ENCODE measurements around the gene MSANTD1.

Gene MSANTD1

GRCh38 chr4:3235581-3235980, 13.4 kb upstream of the MSANTD1 start:
- no peak for DNase-seq
- no peak overlapping the region for H3K4me3 Mint-ChIP-seq
- H3K9me3 Mint-ChIP-seq, result no peaks in the 10 kb centered on the region
- H3K27ac Mint-ChIP-seq, result no peak overlapping the region
- peaks cover 34% of the 10 kb centered on the region for H3K36me3 Mint-ChIP-seq (ENCODE audit: low read depth)
- no peaks in the 10 kb centered on the region for H3K27me3 Mint-ChIP-seq (ENCODE audit: low read depth, poor library complexity)
- peaks cover 23% of the 10 kb centered on the region for H3K4me1 Mint-ChIP-seq
- TF ChIP-seq CTCF (IDR thresholded peaks at IDR 0.05), result no peak

DNA sequence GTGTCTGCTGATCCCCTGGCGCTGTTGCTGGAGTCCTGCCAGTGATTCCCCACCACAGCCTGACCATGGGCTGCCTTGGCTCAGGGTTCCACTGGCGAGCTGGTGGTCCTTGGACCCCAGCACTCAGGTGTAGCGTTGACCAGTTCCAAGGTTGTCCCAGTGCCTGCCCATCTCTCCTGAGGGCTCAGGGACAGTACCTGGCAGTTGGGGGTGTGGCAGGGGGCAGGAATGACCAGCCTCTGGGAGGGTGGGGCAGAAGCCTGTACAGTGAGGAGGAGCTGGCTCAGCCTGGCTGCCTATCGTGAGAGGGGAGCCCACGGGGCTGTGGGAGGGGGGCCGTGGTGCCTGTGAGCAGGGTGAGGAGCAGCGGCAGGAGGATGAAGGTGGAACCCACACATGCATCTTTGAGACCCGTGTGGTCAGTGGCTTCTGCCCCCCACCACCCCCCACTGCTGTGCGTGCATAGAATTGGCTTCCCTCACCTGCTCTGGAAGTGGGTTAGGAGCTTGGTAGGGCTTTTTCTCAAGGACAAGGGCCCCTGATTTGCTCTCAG, 12.6 kb upstream of the MSANTD1 start:
- Mint-ChIP-seq H3K4me1 (peaks cover 26% of the 10 kb centered on the region), H3K4me3 (no peak overlapping the region), H3K27me3 (ENCODE audit: low read depth, poor library complexity) (peaks cover under 1% of the 10 kb centered on the region), H3K27ac (no peak overlapping the region), H3K9me3 (no peaks in the 10 kb centered on the region), H3K36me3 (ENCODE audit: low read depth) (peaks cover 33% of the 10 kb centered on the region)
- TF ChIP-seq CTCF (IDR thresholded peaks at IDR 0.05), result no peak
- DNase-seq, result no peak

DNA sequence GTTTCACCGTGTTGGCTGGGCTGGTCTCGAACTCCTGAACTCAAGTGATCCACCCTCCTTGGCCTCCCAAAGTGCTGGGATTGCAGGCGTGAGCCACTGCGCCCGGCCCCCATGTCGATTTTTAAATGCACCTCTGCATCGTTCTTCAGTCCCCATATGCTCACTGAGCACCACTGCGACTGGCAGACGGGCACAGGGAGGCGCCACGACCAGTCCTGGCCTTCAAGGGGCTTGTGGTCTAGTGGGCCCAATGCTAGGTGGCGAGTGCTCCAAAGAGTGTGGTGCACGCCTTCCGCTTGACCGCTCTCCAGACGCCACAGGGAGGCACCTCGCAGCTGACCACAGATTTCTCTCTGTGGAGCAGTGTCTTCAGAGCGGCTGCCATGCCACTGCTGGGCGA, 11.7 kb upstream of the MSANTD1 start:
- no peak for DNase-seq
- peaks cover 35% of the 10 kb centered on the region for H3K4me1 Mint-ChIP-seq
- H3K27me3 Mint-ChIP-seq (ENCODE audit: low read depth, poor library complexity), result peaks cover 4% of the 10 kb centered on the region
- peaks cover 35% of the 10 kb centered on the region for H3K36me3 Mint-ChIP-seq (ENCODE audit: low read depth)
- TF ChIP-seq CTCF (IDR thresholded peaks at IDR 0.05), result no peak
- H3K9me3 Mint-ChIP-seq, result no peaks in the 10 kb centered on the region
- H3K27ac Mint-ChIP-seq, result peak overlapping the region; percentile 72
- no peak overlapping the region for H3K4me3 Mint-ChIP-seq

GRCh38 chr4:3237712-3238560, 11.0 kb upstream of the MSANTD1 start:
- Mint-ChIP-seq H3K4me1 (peaks cover 41% of the 10 kb centered on the region), H3K27ac (peak overlapping the region; percentile 72), H3K4me3 (no peak overlapping the region), H3K27me3 (ENCODE audit: low read depth, poor library complexity) (peaks cover 4% of the 10 kb centered on the region), H3K9me3 (no peaks in the 10 kb centered on the region), H3K36me3 (ENCODE audit: low read depth) (peaks cover 42% of the 10 kb centered on the region)
- no peak for TF ChIP-seq CTCF (IDR thresholded peaks at IDR 0.05)
- DNase-seq, result no peak

- Mint-ChIP-seq H3K4me3 (no peak overlapping the region), H3K36me3 (ENCODE audit: low read depth) (peaks cover 39% of the 10 kb centered on the region), H3K27me3 (ENCODE audit: low read depth, poor library complexity) (peaks cover 4% of the 10 kb centered on the region), H3K27ac (peak overlapping the region; percentile 48), H3K4me1 (peaks cover 47% of the 10 kb centered on the region), H3K9me3 (no peaks in the 10 kb centered on the region)
- TF ChIP-seq CTCF (IDR thresholded peaks at IDR 0.05), result no peak
- DNase-seq, result no peak
These were observed 10.2 kb upstream of the MSANTD1 start for GRCh38 chr4:3238721-3239120.

DNA sequence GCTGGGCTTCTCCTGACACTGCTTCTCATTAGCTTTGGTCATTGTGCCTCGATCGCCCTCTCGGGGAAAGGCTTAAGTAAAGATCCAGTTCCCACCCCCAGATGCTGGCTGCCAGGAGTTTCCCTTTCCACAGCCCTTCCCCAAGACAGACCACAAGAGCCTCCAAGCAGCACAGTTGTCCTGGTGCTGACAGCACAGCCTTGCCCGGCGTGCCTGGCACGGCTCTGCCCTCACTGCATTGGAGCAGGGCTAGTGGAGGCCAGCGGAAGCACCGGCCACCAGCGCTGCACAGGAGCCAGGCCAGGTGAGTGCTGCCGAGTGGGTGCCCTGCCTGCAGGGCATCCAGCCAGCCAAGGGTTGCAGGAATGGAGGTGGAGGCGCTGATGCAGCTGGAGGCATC, 9.7 kb upstream of the MSANTD1 start:
- Mint-ChIP-seq H3K36me3 (ENCODE audit: low read depth) (peaks cover 33% of the 10 kb centered on the region), H3K9me3 (no peaks in the 10 kb centered on the region), H3K4me1 (peaks cover 47% of the 10 kb centered on the region), H3K27ac (no peak overlapping the region), H3K4me3 (no peak overlapping the region), H3K27me3 (ENCODE audit: low read depth, poor library complexity) (peaks cover 4% of the 10 kb centered on the region)
- DNase-seq, result no peak
- TF ChIP-seq CTCF (IDR thresholded peaks at IDR 0.05), result no peak
